Hepatocyte (in vitro differentiated cells): ENCODE measurements around the gene PLBD2. TPM values are rescaled to one million over a fixed set of nuclear protein-coding genes. Genes with fewer than 3 reads are reported as not detected.

ENCODE experiments used
- DNase-seq: peaks from one replicate; pipeline ENCODE4 v3.0.0-alpha.2; 2016; ENCODE audit warnings: low spot score
- H2AFZ ChIP-seq: fragments of 200-600 bp; sonication (generic); 2 replicates; pipeline ENCODE4 v1.6.0; 2016; ENCODE audit warnings: antibody characterized with exemption, mild to moderate bottlenecking
- H3K27ac ChIP-seq: fragments of 200-600 bp; sonication (generic); 2 replicates; pipeline ENCODE4 v1.5.1; 2016; ENCODE audit warnings: mild to moderate bottlenecking
- H3K27me3 ChIP-seq: fragments of 200-600 bp; sonication (generic); 2 replicates; pipeline ENCODE4 v1.6.1; 2016
- H3K36me3 ChIP-seq: fragments of 200-600 bp; sonication (generic); replicated peaks from 2 replicates; pipeline ENCODE4 v1.5.1; 2016; ENCODE audit warnings: low read depth; ENCODE audit not compliant: insufficient read depth
- H3K4me1 ChIP-seq: fragments of 200-600 bp; sonication (generic); 2 replicates; pipeline ENCODE4 v1.5.1; 2016; ENCODE audit warnings: mild to moderate bottlenecking, moderate library complexity; ENCODE audit not compliant: insufficient read depth
- H3K4me2 ChIP-seq: fragments of 200-600 bp; sonication (generic); 2 replicates; pipeline ENCODE4 v1.6.0; 2016
- H3K4me3 ChIP-seq: fragments of 200-600 bp; sonication (generic); 2 replicates; pipeline ENCODE4 v1.5.1; 2016; ENCODE audit warnings: mild to moderate bottlenecking
- H3K79me2 ChIP-seq: fragments of 200-600 bp; sonication (generic); 2 replicates; pipeline ENCODE4 v1.6.0; 2017; ENCODE audit warnings: mild to moderate bottlenecking
- H3K9me2 ChIP-seq: fragments of 200-600 bp; sonication (generic); replicated peaks from 2 replicates; pipeline ENCODE4 v1.6.0; 2017; ENCODE audit warnings: mild to moderate bottlenecking; ENCODE audit not compliant: insufficient read depth
- H3K9me3 ChIP-seq: fragments of 200-600 bp; sonication (generic); 2 replicates; pipeline ENCODE4 v1.5.1; 2016; ENCODE audit warnings: low read depth, mild to moderate bottlenecking
- H4K20me1 ChIP-seq: fragments of 200-600 bp; sonication (generic); 2 replicates; pipeline ENCODE4 v1.6.0; 2016; ENCODE audit warnings: mild to moderate bottlenecking; ENCODE audit not compliant: insufficient read depth, poor library complexity, severe bottlenecking
- EZH2 ChIP-seq: fragments of 200-600 bp; sonication (generic); IDR thresholded peaks from 2 replicates; pipeline ENCODE4 v1.6.1; 2016; ENCODE audit warnings: antibody characterized with exemption, mild to moderate bottlenecking, borderline replicate concordance
- EZH2phosphoT487 ChIP-seq: fragments of 200-600 bp; sonication (generic); IDR thresholded peaks from one replicate; pipeline ENCODE4 v1.6.1; 2018; ENCODE audit warnings: antibody characterized with exemption, mild to moderate bottlenecking, low read depth, moderate library complexity; ENCODE audit not compliant: unreplicated experiment, severe bottlenecking
- WGBS: methylation state at CpG from one replicate; pipeline ENCODE4 v1.1.6; 2016; ENCODE audit warnings: low lambda C conversion rate; ENCODE audit errors: missing lambda C conversion rate; 5-methylcytosine and 5-hydroxymethylcytosine counted together
- polyA plus RNA-seq: library from polyadenylated mRNA; unstranded; fragments of >200 nt; fragmentation: Nextera tagmentation; extraction: Ambion mirVana; gene quantifications from 2 replicates; pipeline ENCODE4 v1.2.1, GENCODE V29; 2016
- total RNA-seq: library from RNA; depleted of rRNA; stranded (reverse); fragments of >200 nt; gene quantifications from 2 replicates; pipeline ENCODE4 v1.2.3, GENCODE V29; 2014
- TF ChIP-seq, protein P1 (sequence below): fragments of 200-600 bp; sonication (generic); IDR thresholded peaks from 2 replicates; pipeline ENCODE4 v1.5.1; 2016; ENCODE audit warnings: antibody characterized with exemption, mild to moderate bottlenecking; ENCODE audit not compliant: poor library complexity

PLBD2 gene
- total and polyA plus RNA-seq, 2 experiments from 2014 or later, result 32.5 to 47.6 TPM

DNA sequence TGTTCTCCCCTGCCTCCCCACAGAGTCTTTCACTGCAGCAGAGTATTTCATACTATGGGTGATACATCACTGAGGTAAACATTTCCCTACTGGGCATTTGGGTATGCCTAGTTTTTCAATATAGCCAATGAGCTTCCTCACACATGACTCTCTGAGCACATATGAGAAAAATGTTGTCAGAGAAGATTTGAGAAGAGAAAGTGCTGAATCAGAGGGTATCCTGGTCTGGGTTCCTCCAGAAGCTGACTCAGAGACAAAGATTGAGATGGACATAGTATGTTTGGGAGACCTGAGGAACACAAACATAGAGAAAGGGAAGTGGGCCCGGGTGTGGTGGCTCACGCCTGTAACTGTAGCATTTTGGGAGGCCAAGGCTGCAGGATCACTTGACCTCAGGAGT, 36.0 kb upstream of the PLBD2 start:
- Histone ChIP-seq H3K36me3 (no peaks in the 10 kb centered on the region), H4K20me1 (no peaks in the 10 kb centered on the region), H3K79me2 (no peaks in the 10 kb centered on the region), H3K27me3 (no peaks in the 10 kb centered on the region), H3K4me2 (no peak overlapping the region), H3K9me2 (no peaks in the 10 kb centered on the region), H3K4me1 (no peaks in the 10 kb centered on the region), H3K9me3 (no peaks in the 10 kb centered on the region), H3K27ac (no peak overlapping the region), H2AFZ (no peak overlapping the region), H3K4me3 (no peak overlapping the region)
- TF ChIP-seq EZH2, result no peak
- TF ChIP-seq EZH2phosphoT487, result no peak
- TF ChIP-seq, protein P1, sequence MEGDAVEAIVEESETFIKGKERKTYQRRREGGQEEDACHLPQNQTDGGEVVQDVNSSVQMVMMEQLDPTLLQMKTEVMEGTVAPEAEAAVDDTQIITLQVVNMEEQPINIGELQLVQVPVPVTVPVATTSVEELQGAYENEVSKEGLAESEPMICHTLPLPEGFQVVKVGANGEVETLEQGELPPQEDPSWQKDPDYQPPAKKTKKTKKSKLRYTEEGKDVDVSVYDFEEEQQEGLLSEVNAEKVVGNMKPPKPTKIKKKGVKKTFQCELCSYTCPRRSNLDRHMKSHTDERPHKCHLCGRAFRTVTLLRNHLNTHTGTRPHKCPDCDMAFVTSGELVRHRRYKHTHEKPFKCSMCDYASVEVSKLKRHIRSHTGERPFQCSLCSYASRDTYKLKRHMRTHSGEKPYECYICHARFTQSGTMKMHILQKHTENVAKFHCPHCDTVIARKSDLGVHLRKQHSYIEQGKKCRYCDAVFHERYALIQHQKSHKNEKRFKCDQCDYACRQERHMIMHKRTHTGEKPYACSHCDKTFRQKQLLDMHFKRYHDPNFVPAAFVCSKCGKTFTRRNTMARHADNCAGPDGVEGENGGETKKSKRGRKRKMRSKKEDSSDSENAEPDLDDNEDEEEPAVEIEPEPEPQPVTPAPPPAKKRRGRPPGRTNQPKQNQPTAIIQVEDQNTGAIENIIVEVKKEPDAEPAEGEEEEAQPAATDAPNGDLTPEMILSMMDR, result no peak
- no peak for DNase-seq
- 100% methylated on average over 2 of the region's 2 CpGs for WGBS

DNA sequence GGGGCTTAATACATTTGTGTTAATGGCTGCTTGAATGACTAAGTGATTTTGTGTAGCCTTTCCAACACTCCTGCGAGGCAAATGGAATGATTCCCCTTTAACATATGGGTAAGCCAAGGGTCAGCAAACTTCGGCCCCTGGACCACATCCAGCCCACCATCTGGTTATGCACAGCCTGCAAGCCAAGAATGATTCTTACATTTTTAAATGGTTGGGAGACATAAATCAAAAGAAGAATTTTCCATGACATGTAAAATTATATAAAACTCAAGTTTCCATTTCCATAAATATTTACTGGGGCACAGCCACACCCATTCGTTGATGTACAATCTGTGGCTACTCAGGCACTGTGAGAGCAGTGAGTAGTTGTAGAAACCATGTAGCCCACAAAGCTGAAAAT, 32.5 kb upstream of the PLBD2 start:
- H3K27me3 ChIP-seq, result no peaks in the 10 kb centered on the region
- no peak for DNase-seq
- H3K4me1 ChIP-seq, result no peaks in the 10 kb centered on the region
- H3K4me3 ChIP-seq, result no peak overlapping the region
- TF ChIP-seq EZH2phosphoT487 (no peak), EZH2 (no peak)
- TF ChIP-seq, protein P1, result no peak
- H3K9me2 ChIP-seq, result no peaks in the 10 kb centered on the region
- H3K79me2 ChIP-seq, result no peaks in the 10 kb centered on the region
- H3K36me3 ChIP-seq, result no peaks in the 10 kb centered on the region
- 89% methylated on average over 3 of the region's 3 CpGs for WGBS
- no peak overlapping the region for H3K4me2 ChIP-seq
- no peaks in the 10 kb centered on the region for H3K9me3 ChIP-seq
- H4K20me1 ChIP-seq, result no peaks in the 10 kb centered on the region
- H2AFZ ChIP-seq, result no peak overlapping the region
- no peak overlapping the region for H3K27ac ChIP-seq

DNA sequence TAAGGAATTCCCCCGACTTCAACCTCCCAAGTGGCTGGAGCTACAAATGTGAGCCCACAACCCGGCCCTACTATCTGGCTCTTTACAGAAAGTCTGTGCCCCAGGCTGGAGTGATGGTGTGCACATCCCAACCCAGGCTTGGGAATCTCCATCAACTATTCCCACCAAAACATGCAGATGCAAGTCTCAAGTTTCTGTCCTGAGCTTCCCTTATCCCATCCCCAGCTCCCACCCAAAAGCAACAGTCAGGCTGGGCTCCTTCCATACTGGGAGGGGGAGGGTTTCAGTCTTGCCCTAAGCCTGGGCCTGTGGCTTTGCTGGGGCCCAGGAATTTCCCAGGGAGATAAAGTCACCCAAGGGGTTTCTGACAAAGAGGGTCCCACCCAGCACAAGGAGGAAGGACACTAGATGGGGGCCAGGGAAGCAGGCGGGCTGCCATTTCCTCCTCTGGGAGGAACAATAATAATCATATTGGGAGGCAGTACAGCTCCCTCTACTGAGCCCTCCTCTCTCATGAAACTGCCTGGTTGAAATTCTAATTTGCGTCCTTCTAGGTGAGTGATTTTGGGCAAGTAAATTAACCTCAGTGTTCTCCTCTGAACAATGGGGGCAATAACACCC, 31.5 kb upstream of the PLBD2 start:
- Histone ChIP-seq H3K9me2 (no peaks in the 10 kb centered on the region), H3K36me3 (no peaks in the 10 kb centered on the region), H3K79me2 (no peaks in the 10 kb centered on the region), H3K27me3 (no peaks in the 10 kb centered on the region), H3K4me3 (no peak overlapping the region), H2AFZ (no peak overlapping the region), H3K4me2 (no peak overlapping the region), H4K20me1 (no peaks in the 10 kb centered on the region), H3K9me3 (no peaks in the 10 kb centered on the region), H3K27ac (no peak overlapping the region), H3K4me1 (no peaks in the 10 kb centered on the region)
- TF ChIP-seq, protein P1, result no peak
- no peak for TF ChIP-seq EZH2
- WGBS, result 89% methylated on average over 4 of the region's 4 CpGs
- DNase-seq, result no peak
